Measurements from ENCODE around the gene ARHGEF10L.

ARHGEF10L gene

DNA sequence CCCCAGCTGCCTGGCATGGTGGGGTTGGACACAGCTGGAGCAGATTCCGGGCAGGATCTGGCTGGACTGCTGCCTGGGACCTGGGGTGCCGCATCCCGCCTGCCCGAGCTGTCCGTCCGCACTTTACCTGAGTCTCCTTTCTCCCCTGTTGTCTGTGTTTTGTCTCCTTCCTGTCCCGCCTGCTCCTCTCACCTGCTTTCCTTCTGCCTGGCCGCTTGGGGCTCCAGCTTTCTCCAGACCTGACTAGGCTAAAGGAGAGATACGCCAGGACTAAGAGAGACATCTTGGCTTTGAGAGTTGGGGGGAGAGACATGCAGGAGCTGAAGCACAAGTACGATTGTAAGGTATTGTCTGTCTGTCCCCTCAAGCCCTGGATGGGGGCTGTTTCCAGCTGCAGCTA, 73.3 kb downstream of the ARHGEF10L start:
- TF ChIP-seq, protein P1, sequence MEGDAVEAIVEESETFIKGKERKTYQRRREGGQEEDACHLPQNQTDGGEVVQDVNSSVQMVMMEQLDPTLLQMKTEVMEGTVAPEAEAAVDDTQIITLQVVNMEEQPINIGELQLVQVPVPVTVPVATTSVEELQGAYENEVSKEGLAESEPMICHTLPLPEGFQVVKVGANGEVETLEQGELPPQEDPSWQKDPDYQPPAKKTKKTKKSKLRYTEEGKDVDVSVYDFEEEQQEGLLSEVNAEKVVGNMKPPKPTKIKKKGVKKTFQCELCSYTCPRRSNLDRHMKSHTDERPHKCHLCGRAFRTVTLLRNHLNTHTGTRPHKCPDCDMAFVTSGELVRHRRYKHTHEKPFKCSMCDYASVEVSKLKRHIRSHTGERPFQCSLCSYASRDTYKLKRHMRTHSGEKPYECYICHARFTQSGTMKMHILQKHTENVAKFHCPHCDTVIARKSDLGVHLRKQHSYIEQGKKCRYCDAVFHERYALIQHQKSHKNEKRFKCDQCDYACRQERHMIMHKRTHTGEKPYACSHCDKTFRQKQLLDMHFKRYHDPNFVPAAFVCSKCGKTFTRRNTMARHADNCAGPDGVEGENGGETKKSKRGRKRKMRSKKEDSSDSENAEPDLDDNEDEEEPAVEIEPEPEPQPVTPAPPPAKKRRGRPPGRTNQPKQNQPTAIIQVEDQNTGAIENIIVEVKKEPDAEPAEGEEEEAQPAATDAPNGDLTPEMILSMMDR (IDR thresholded peaks at IDR 0.05; ENCODE audit: insufficient read depth, low read length) = no peak
- TF ChIP-seq POLR2AphosphoS5 (IDR thresholded peaks at IDR 0.05; ENCODE audit: low read depth) (no peak), GABPA (IDR thresholded peaks at IDR 0.05; ENCODE audit: low read depth) (no peak), SPI1 (IDR thresholded peaks at IDR 0.05; ENCODE audit: borderline replicate concordance, low read depth) (no peak)
- TF ChIP-seq, protein P2, sequence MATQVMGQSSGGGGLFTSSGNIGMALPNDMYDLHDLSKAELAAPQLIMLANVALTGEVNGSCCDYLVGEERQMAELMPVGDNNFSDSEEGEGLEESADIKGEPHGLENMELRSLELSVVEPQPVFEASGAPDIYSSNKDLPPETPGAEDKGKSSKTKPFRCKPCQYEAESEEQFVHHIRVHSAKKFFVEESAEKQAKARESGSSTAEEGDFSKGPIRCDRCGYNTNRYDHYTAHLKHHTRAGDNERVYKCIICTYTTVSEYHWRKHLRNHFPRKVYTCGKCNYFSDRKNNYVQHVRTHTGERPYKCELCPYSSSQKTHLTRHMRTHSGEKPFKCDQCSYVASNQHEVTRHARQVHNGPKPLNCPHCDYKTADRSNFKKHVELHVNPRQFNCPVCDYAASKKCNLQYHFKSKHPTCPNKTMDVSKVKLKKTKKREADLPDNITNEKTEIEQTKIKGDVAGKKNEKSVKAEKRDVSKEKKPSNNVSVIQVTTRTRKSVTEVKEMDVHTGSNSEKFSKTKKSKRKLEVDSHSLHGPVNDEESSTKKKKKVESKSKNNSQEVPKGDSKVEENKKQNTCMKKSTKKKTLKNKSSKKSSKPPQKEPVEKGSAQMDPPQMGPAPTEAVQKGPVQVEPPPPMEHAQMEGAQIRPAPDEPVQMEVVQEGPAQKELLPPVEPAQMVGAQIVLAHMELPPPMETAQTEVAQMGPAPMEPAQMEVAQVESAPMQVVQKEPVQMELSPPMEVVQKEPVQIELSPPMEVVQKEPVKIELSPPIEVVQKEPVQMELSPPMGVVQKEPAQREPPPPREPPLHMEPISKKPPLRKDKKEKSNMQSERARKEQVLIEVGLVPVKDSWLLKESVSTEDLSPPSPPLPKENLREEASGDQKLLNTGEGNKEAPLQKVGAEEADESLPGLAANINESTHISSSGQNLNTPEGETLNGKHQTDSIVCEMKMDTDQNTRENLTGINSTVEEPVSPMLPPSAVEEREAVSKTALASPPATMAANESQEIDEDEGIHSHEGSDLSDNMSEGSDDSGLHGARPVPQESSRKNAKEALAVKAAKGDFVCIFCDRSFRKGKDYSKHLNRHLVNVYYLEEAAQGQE (IDR thresholded peaks at IDR 0.05; ENCODE audit: insufficient replicate concordance, low read depth) = no peak
- H3K4me3 ChIP-seq (replicated peaks; ENCODE audit: insufficient read depth, low read length) = no peak overlapping the region
- H3K27ac ChIP-seq (replicated peaks) = no peak overlapping the region
- no peak for DNase-seq (ENCODE audit: low read depth in 1 of 2, low spot score in 1 of 2)
- no peaks in the 10 kb centered on the region for H3K27me3 ChIP-seq (ENCODE audit: insufficient read depth, poor library complexity, severe bottlenecking)

DNA sequence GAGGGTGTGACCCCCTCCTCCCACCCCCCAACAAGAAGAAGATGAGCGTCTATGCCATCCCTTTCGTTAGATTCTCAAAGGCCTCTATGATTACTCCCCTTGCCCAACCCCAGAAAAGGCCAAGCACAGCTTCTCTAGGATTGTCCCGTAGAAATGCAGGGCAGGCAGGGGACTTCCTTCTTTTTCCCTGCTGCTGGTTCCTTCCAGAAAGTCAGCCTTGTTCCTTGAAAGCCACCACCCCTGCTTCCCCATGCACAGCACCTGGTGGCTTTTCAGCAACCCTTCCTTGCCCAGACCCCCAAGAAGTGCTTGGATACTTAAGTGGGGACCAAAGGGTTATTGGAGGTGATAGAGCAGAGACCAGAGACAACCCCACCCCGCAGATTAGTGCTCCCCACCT, 75.1 kb downstream of the ARHGEF10L start:
- TF ChIP-seq, protein P1 (IDR thresholded peaks at IDR 0.05; ENCODE audit: insufficient read depth, low read length) = no peak
- TF ChIP-seq SPI1 (IDR thresholded peaks at IDR 0.05; ENCODE audit: borderline replicate concordance, low read depth) = no peak; the same call in 1 of the 2 replicates
- TF ChIP-seq, protein P2 (IDR thresholded peaks at IDR 0.05; ENCODE audit: insufficient replicate concordance, low read depth) = no peak
- no peak for TF ChIP-seq POLR2AphosphoS5 (IDR thresholded peaks at IDR 0.05; ENCODE audit: low read depth)
- TF ChIP-seq GABPA (IDR thresholded peaks at IDR 0.05; ENCODE audit: low read depth) = no peak
- H3K27me3 ChIP-seq (ENCODE audit: insufficient read depth, poor library complexity, severe bottlenecking) = no peaks in the 10 kb centered on the region
- H3K27ac ChIP-seq (replicated peaks) = no peak overlapping the region
- H3K4me3 ChIP-seq (replicated peaks; ENCODE audit: insufficient read depth, low read length) = no peak overlapping the region
- no peak for DNase-seq (ENCODE audit: low read depth in 1 of 2, low spot score in 1 of 2)

DNA sequence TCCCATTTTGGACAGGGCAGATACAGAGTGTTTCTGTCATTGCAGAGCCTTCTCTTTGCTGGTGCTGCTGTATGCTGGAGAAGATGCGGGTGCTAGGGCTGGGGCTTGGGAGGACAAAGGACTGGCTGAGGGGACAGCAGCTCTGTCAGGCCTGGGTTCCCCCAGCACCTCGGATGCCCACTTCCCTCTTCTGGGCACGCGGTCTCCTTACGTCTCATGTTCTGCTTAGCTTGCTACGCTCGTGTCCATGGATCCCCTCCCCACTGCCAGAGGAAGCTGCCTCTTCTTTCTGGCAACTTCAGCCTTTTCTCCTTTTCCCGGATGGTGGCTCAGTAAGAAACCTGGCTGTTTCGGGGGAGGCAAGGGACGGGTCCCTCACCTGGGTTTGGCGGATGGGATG, 75.7 kb downstream of the ARHGEF10L start:
- H3K4me3 ChIP-seq (replicated peaks; ENCODE audit: insufficient read depth, low read length) = no peak overlapping the region

More for the DNA sequence above, 75.7 kb downstream of the ARHGEF10L start:
- Histone ChIP-seq H3K27me3 (ENCODE audit: insufficient read depth, poor library complexity, severe bottlenecking) (no peaks in the 10 kb centered on the region), H3K27ac (replicated peaks) (no peak overlapping the region)
- DNase-seq (ENCODE audit: low read depth in 1 of 2, low spot score in 1 of 2) = no peak
- TF ChIP-seq POLR2AphosphoS5 (IDR thresholded peaks at IDR 0.05; ENCODE audit: low read depth) = no peak
- TF ChIP-seq, protein P1 (IDR thresholded peaks at IDR 0.05; ENCODE audit: insufficient read depth, low read length) = no peak
- no peak for TF ChIP-seq GABPA (IDR thresholded peaks at IDR 0.05; ENCODE audit: low read depth)
